HL-60 (cell line): ENCODE results near the gene GORASP1.

Experiments used
- DNase-seq, 2 experiments: peaks; one replicate each; pipeline ENCODE4 v3.0.0-alpha.2; 2010 to 2020; ENCODE audit warnings: low read depth in 1 of 2, low spot score in 1 of 2
- H3K27ac ChIP-seq: fragments of 250-450 bp; sonication (Bioruptor Pico); replicated peaks from 2 replicates; pipeline ENCODE4 v1.5.1; 2020; ENCODE audit warnings: mild to moderate bottlenecking, moderate library complexity
- H3K27me3 ChIP-seq: fragments of 250-450 bp; sonication (Bioruptor Pico); 2 replicates; pipeline ENCODE4 v1.5.1; 2021; ENCODE audit warnings: mild to moderate bottlenecking, moderate library complexity; ENCODE audit not compliant: insufficient read depth, poor library complexity, severe bottlenecking
- H3K4me3 ChIP-seq: replicated peaks from 2 replicates; pipeline ENCODE4 v1.5.1; 2011; ENCODE audit warnings: mild to moderate bottlenecking, control low read depth, low read length; ENCODE audit not compliant: insufficient read depth
- CTCF ChIP-seq: IDR thresholded peaks from one replicate; pipeline ENCODE4 v1.5.1; 2011; ENCODE audit warnings: low read length, control low read depth, inconsistent platforms; ENCODE audit not compliant: insufficient read depth
- GABPA ChIP-seq: IDR thresholded peaks from 2 replicates; pipeline ENCODE4 v1.6.1; 2012; ENCODE audit warnings: low read depth
- POLR2AphosphoS5 ChIP-seq: IDR thresholded peaks from 2 replicates; pipeline ENCODE4 v1.6.1; 2012; ENCODE audit warnings: low read depth
- REST ChIP-seq: IDR thresholded peaks from 2 replicates; pipeline ENCODE4 v1.6.1; 2012; ENCODE audit warnings: low read depth; ENCODE audit not compliant: insufficient replicate concordance
- SPI1 ChIP-seq: IDR thresholded peaks from 2 replicates; pipeline ENCODE4 v1.6.1; 2012; ENCODE audit warnings: low read depth, mild to moderate bottlenecking, borderline replicate concordance
- long read RNA-seq: library from polyadenylated mRNA; unstranded; transcript quantifications from one replicate; pipeline ENCODE4 v2.0.0, GENCODE V29; 2020

GORASP1 gene
- long read RNA-seq, transcript GORASP1-212 (9 exons, 2,933 nt): minor isoform, 5 of 122 reads
- long read RNA-seq, transcript GORASP1-201 (9 exons, 3,722 nt): major isoform, 81 of 122 reads
- long read RNA-seq, transcript GORASP1-213 (9 exons, 2,873 nt): minor isoform, 8 of 122 reads
- long read RNA-seq, partial matches to known transcripts: 4 of 122 reads
- long read RNA-seq, other reads (novel, unspliced or antisense): 21 of 122 reads

GRCh38 chr3:39107388-39108199, at the start of gene GORASP1, which contains the start of gene TTC21A:
Gene GORASP1 (minus strand): TSS chr3:39107627. CDS start chr3:39107541, 86 bp downstream.
Gene TTC21A (plus strand): TSS chr3:39107680. CDS start chr3:39107838, 158 bp downstream.
- TF ChIP-seq POLR2AphosphoS5: no peak
- TF ChIP-seq SPI1: no peak
- TF ChIP-seq REST: no peak
- TF ChIP-seq CTCF: no peak
- TF ChIP-seq GABPA: no peak
- peak within 1 kb of the TSS; percentile 85 for H3K4me3 ChIP-seq
- DNase-seq: peak; percentile 66 to 81
- H3K27me3 ChIP-seq: no peaks in the 10 kb centered on the region
- peak within 1 kb of the TSS; percentile 70 for H3K27ac ChIP-seq

GRCh38 chr3:39156421-39156820, 49.0 kb upstream of the GORASP1 start:
- TF ChIP-seq POLR2AphosphoS5 (no peak), SPI1 (no peak), GABPA (no peak), REST (no peak), CTCF (no peak)
- no peak for DNase-seq
- Histone ChIP-seq H3K27ac (no peak overlapping the region), H3K4me3 (no peak overlapping the region), H3K27me3 (no peaks in the 10 kb centered on the region)

GRCh38 chr3:39154280-39155021, 47.0 kb upstream of the GORASP1 start:
- Histone ChIP-seq H3K4me3 (no peak overlapping the region), H3K27me3 (no peaks in the 10 kb centered on the region), H3K27ac (no peak overlapping the region)
- no peak for DNase-seq
- TF ChIP-seq REST (no peak), GABPA (no peak), SPI1 (no peak), POLR2AphosphoS5 (no peak), CTCF (no peak)
